H1 (cell line): ENCODE results near the gene OR7D2. TPM values are rescaled to one million over a fixed set of nuclear protein-coding genes. Genes with fewer than 3 reads are reported as not detected.

ENCODE experiments used
- CHD7 ChIP-seq: fragments of 300-600 bp; sonication (generic); IDR thresholded peaks from 2 replicates; pipeline ENCODE4 v1.7.1; 2012; ENCODE audit warnings: low read length, moderate library complexity, mild to moderate bottlenecking, inconsistent platforms; ENCODE audit not compliant: insufficient replicate concordance
- GTF2F1 ChIP-seq: IDR thresholded peaks from 2 replicates; pipeline ENCODE4 v1.6.1; 2012; ENCODE audit warnings: low read depth, low read length, improper control_type of control experiment, borderline replicate concordance
- MAFK ChIP-seq: IDR thresholded peaks from 2 replicates; pipeline ENCODE4 v1.6.1; 2012; ENCODE audit warnings: low read depth, mild to moderate bottlenecking, improper control_type of control experiment, low read length
- NANOG ChIP-seq: IDR thresholded peaks from 2 replicates; pipeline ENCODE4 v1.6.1; 2011; ENCODE audit warnings: low read length, low read depth, mild to moderate bottlenecking, inconsistent platforms; ENCODE audit not compliant: insufficient read depth, poor library complexity, severe bottlenecking
- RBBP5 ChIP-seq: IDR thresholded peaks from 2 replicates; pipeline ENCODE4 v1.7.1; 2012; ENCODE audit warnings: low read depth, mild to moderate bottlenecking, inconsistent platforms, low read length, moderate library complexity, borderline replicate concordance
- polyA plus RNA-seq, 7 experiments: library from polyadenylated mRNA; depleted of rRNA in 3 of 7; stranded (reverse) in 5 of 7; unstranded in 2 of 7; fragments of >200 nt in 5 of 7; fragments of 200-250 nt in 2 of 7; gene quantifications; 1 replicate in 5 of 7; 2 replicates in 1 of 7; 4 replicates in 1 of 7; pipeline versions ENCODE4 v1.2.1 to v1.2.3, GENCODE V29; 2011 to 2013; ENCODE audit warnings: missing spikeins in 2 of 7, mixed read lengths in 2 of 7
- total RNA-seq: library from RNA; stranded (reverse); fragmentation: NEBNext Ultra II Directional; extraction: Animal tissue kit (Norgen Biotek cat#: 25700); gene quantifications from 2 replicates; pipeline ENCODE4 v1.2.1, GENCODE V29; 2021

OR7D2 gene
- total and polyA plus RNA-seq, 2 of the 8 experiments (the other 6 are each of a cell fraction or from before 2014, with no cell fraction given) = 0.02 TPM; not detected in 1

GRCh38 chr19:9161427-9161826 is 17.4 kb upstream of the OR7D2 start (continued):
- TF ChIP-seq CHD7 (no peak), MAFK (no peak), NANOG (no peak), GTF2F1 (no peak), RBBP5 (no peak)
